ENCODE results near the gene MAB21L1.

Gene MAB21L1

GRCh38 chr13:35479038-35479492 is 2.6 kb upstream of the MAB21L1 start:
- no peak for FAIRE-seq

- FAIRE-seq = no peak
Measured at GRCh38 chr13:35478271-35479037, 2.0 kb upstream of the MAB21L1 start.

GRCh38 chr13:35477386-35477946 is 977 bp upstream of the MAB21L1 start:
- FAIRE-seq = no peak

GRCh38 chr13:35475212-35475959 is 1.1 kb downstream of the MAB21L1 start:
- no peak for FAIRE-seq

DNA sequence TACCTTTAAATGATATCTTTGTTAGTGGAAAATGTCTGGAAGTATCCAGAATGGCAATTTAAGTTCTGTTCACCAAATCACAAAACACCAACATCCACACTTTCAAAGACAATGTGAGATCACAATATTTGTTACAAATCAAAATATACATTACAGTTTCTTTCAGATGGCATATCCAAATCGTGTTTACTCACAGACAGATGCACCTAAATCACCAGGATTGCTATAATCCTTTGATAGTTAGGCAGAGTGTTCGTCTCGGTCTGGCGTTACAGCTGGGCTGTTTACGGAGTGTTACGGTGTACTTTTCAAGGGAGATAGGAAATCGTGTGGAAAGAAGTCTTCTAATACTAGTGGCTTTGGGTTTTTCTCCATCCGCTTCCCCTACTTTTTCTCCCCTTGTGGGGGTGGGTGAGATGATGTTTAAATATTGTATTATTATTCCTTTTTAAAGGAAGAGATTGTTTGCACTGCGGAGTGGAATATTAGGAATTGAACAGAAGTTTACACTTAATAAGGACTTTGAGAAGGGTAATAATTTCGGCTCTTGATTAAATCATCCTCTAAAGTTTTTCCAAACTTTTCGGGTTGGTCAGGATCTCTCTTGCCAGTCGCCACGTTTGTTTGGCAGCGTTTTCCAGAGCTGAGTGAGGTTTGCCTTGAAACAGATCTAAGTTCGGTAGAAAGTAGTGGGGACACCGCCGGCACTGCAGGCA is 1.8 kb downstream of the MAB21L1 start:
- FAIRE-seq = no peak

GRCh38 chr13:35473802-35474201 is 2.7 kb downstream of the MAB21L1 start:
- peak; percentile 77 for FAIRE-seq

GRCh38 chr13:35473206-35473775 is 3.2 kb downstream of the MAB21L1 start:
- no peak for FAIRE-seq

DNA sequence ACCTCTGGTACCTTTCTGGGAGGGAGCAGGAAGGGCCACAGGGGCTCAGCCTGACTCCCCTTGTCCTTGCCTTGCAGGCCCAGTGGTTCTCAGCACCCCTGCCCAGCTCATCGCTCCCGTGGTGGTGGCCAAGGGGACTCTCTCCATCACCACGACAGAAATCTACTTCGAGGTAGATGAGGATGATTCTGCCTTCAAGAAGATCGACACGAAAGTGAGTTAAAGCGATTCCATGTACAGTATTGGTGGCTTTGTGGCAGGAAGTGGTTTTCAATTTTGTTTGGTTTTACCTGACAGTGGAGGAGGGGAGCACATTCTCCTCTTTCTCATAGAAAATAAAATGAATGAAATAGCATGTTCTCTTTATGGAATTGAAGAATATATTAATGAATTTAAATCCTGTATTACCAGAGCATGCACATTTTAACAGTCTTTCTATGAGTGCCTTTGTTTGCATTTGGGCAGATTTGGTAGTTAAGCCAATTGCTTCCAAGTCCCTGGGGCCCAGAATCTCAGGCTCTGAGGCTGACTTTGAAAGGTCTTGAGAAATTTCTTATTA is 4.1 kb downstream of the MAB21L1 start:
- FAIRE-seq = no peak

DNA sequence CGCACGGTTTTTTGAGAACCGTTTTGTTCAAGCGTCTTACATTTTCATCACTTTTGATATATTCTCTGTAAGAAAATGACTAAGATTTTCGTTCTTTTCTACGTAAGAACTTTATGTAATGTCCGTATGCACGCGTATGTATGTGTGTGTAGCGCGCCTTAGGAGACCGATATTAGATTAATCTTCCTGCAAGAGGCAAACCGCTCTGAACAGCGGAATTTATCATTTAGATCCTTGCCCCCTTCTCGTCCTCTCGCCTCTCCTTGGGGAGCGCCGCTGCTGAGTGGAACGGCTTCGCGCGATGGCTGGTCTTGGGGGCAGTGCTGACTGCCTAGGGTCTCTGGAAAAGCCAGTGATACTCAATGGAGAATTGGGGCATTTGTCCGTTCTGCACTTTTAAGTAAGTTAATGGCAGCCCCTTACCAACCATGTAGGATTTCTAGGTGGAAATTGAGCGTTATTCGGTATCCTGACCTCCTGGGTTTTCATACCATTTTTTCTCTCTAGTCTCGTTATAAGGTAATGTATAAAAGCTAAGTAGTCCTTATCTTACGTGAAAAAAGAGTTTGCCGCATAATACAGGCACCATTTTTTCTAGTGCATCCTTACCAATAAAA is 4.7 kb downstream of the MAB21L1 start:
- FAIRE-seq = no peak

- FAIRE-seq = no peak
Measured at GRCh38 chr13:35470671-35471661, 5.5 kb downstream of the MAB21L1 start.

GRCh38 chr13:35469806-35470525 is 6.5 kb downstream of the MAB21L1 start:
- FAIRE-seq = no peak

GRCh38 chr13:35468195-35468594 is 8.3 kb downstream of the MAB21L1 start:
- no peak for FAIRE-seq

DNA sequence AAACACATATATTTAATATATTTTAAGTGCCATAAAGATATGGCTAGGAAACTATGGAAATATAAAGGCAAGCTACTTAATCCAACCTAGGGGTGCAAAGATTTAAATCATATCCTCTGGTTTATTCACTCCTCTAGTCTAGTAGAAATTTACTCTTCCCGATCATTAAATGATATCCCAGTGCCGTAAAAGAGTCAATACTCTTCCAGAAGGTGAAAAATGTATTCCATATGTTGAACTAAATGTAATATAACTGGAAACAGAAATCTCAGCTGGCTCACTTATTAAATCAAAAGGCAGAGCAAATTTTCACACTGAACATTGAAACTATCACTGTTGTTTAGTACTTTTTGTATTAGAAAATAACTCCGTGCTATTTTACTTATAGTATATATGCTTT is 11.1 kb downstream of the MAB21L1 start:
- FAIRE-seq = no peak

DNA sequence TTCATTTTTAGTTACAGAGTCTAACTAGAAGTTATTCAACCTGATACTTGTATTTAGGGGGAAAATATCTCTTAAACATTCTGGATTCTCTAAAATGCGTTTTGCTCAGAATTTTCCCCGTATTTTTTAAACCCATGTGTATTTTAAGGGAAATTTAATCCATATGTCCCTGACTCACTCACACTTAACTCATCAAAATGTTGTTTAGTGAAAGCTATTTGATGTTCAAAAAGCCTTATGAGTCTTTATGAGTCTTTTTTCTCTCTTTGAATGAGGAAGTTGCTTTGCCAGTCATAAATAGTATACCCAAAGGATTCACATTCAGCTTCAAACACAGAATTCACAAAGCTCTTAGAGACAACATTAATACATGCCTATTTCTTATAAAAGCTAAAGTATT is 16.4 kb downstream of the MAB21L1 start:
- FAIRE-seq = peak; percentile 91

- FAIRE-seq = no peak
Measured at GRCh38 chr13:35457258-35457657, 19.2 kb downstream of the MAB21L1 start.

GRCh38 chr13:35455022-35455421 is 21.5 kb downstream of the MAB21L1 start:
- FAIRE-seq = peak; percentile 47

DNA sequence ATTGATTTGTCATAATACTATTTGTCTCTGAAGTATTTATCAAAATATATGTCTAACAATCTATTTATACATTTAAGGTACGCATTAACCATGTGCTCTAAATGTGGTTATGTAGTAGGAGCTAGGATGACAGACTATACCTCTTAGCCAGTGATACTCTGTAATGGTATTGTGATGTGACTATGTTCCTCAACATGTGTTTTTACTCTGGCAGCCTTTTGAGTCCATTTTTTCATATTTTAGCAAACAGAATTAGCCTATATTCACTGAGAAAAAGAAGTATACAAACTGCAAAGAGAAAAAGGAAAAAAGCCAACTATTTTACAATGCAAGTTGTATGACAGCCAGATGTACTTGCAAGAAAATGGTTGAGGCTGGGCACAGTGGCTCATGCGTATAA is 26.7 kb downstream of the MAB21L1 start:
- no peak for FAIRE-seq

DNA sequence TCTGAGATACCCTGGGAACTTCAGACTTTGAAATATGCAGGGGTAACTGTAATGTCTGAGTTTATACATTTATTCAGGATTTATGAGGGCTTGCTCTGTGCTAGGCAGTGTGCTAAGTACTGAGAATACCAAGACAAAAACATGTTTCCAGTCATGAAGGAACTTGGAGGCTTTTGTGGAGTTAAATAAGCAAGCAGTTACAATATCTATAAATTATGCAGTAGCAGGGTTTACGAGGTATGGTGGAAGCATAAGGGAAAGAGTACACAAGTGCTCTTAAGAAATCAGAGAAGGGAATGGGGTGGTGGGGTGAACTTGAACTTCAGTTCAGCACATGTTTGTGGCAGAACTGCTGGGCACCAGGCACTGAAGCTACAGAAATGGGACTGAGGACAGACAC is 28.0 kb downstream of the MAB21L1 start:
- FAIRE-seq = no peak
